HG02798 (cell line): ENCODE results near the gene RPS6KA2.

ENCODE experiments used
- ATAC-seq: cut with Tn5 transposase; IDR thresholded peaks from one replicate; pipeline ENCODE4 v1.9.1; 2021; ENCODE audit warnings: mild to moderate bottlenecking; ENCODE audit not compliant: unreplicated experiment, poor library complexity

The RPS6KA2 gene

GRCh38 chr6:166560222-166560621 lies 66.8 kb downstream of the RPS6KA2 start:
- no peak for ATAC-seq

- no peak for ATAC-seq
These were observed 67.4 kb downstream of the RPS6KA2 start for GRCh38 chr6:166559662-166560061.

GRCh38 chr6:166559211-166559610 lies 67.8 kb downstream of the RPS6KA2 start:
- ATAC-seq: no peak

- ATAC-seq: no peak
These were observed 68.7 kb downstream of the RPS6KA2 start for GRCh38 chr6:166558156-166559005.

- ATAC-seq: no peak
These were observed 70.2 kb downstream of the RPS6KA2 start for GRCh38 chr6:166556863-166557322.

GRCh38 chr6:166556336-166556735 lies 70.7 kb downstream of the RPS6KA2 start:
- no peak for ATAC-seq

GRCh38 chr6:166555086-166555485 lies 72.0 kb downstream of the RPS6KA2 start:
- no peak for ATAC-seq

GRCh38 chr6:166554316-166554715 lies 72.7 kb downstream of the RPS6KA2 start:
- ATAC-seq: no peak

GRCh38 chr6:166553563-166554271 lies 73.3 kb downstream of the RPS6KA2 start:
- no peak for ATAC-seq

- no peak for ATAC-seq
These were observed 74.5 kb downstream of the RPS6KA2 start for GRCh38 chr6:166552600-166552999.

- ATAC-seq: no peak
These were observed 75.1 kb downstream of the RPS6KA2 start for GRCh38 chr6:166551754-166552495.

- ATAC-seq: no peak
These were observed 80.4 kb downstream of the RPS6KA2 start for GRCh38 chr6:166546653-166547052.

- ATAC-seq: no peak
These were observed 81.7 kb downstream of the RPS6KA2 start for GRCh38 chr6:166545156-166546034.

GRCh38 chr6:166544296-166544605 lies 82.8 kb downstream of the RPS6KA2 start:
- no peak for ATAC-seq

- no peak for ATAC-seq
These were observed 83.3 kb downstream of the RPS6KA2 start for GRCh38 chr6:166543603-166544295.

- ATAC-seq: no peak
These were observed 84.5 kb downstream of the RPS6KA2 start for GRCh38 chr6:166542580-166542912.

- ATAC-seq: peak; percentile 31
These were observed 85.0 kb downstream of the RPS6KA2 start for GRCh38 chr6:166541876-166542579.

- peak; percentile 40 for ATAC-seq
These were observed 85.7 kb downstream of the RPS6KA2 start for GRCh38 chr6:166541366-166541765.
